ENCODE results near the gene PPEF1.
"Not testable (repeated sequence)": the region's sequence is repeated elsewhere in the genome, so short reads cannot be mapped to it uniquely, and the experiment has no call there.

The PPEF1 gene

GRCh38 chrX:18702362-18703195 is 4.9 kb upstream of the PPEF1 start:
- DNase-seq: no peak

GRCh38 chrX:18709833-18710232 is 2.4 kb downstream of the PPEF1 start:
- DNase-seq: no peak

- no peak for DNase-seq
Observed at GRCh38 chrX:18714910-18715309, 7.5 kb downstream of the PPEF1 start.

GRCh38 chrX:18719852-18720251 is 12.4 kb downstream of the PPEF1 start:
- no peak for DNase-seq

GRCh38 chrX:18721683-18722499 is 14.4 kb downstream of the PPEF1 start:
- DNase-seq: no peak

- DNase-seq: no peak
Observed at GRCh38 chrX:18722500-18723071, 15.1 kb downstream of the PPEF1 start.

GRCh38 chrX:18725310-18725943 is 18.0 kb downstream of the PPEF1 start:
- DNase-seq: no peak

GRCh38 chrX:18733287-18733686 is 25.8 kb downstream of the PPEF1 start:
- no peak for DNase-seq

GRCh38 chrX:18739609-18740008 is 32.2 kb downstream of the PPEF1 start:
- DNase-seq: not testable (repeated sequence)

- no peak for DNase-seq
Observed at GRCh38 chrX:18748499-18748898, 41.1 kb downstream of the PPEF1 start.

- DNase-seq: no peak
Observed at GRCh38 chrX:18753631-18754030, 46.2 kb downstream of the PPEF1 start.

GRCh38 chrX:18755651-18756050 is 48.2 kb downstream of the PPEF1 start:
- DNase-seq: no peak

GRCh38 chrX:18757956-18758932 is 50.8 kb downstream of the PPEF1 start:
- no peak for DNase-seq

- DNase-seq: no peak
Observed at GRCh38 chrX:18761750-18762149, 54.3 kb downstream of the PPEF1 start.

- DNase-seq: not testable (repeated sequence)
Observed at GRCh38 chrX:18763106-18763505, 55.7 kb downstream of the PPEF1 start.

GRCh38 chrX:18769364-18769763 is 61.9 kb downstream of the PPEF1 start:
- DNase-seq: no peak

- DNase-seq: no peak
Observed at GRCh38 chrX:18769812-18770573, 62.5 kb downstream of the PPEF1 start.

- DNase-seq: no peak
Observed at GRCh38 chrX:18789916-18790315, 82.5 kb downstream of the PPEF1 start.

GRCh38 chrX:18792828-18793227 is 85.4 kb downstream of the PPEF1 start:
- no peak for DNase-seq

GRCh38 chrX:18793601-18794089 is 86.2 kb downstream of the PPEF1 start:
- DNase-seq: no peak

GRCh38 chrX:18797141-18797540 is 89.7 kb downstream of the PPEF1 start:
- DNase-seq: no peak
